Measurements from ENCODE around the gene SHISA4.

The SHISA4 gene

DNA sequence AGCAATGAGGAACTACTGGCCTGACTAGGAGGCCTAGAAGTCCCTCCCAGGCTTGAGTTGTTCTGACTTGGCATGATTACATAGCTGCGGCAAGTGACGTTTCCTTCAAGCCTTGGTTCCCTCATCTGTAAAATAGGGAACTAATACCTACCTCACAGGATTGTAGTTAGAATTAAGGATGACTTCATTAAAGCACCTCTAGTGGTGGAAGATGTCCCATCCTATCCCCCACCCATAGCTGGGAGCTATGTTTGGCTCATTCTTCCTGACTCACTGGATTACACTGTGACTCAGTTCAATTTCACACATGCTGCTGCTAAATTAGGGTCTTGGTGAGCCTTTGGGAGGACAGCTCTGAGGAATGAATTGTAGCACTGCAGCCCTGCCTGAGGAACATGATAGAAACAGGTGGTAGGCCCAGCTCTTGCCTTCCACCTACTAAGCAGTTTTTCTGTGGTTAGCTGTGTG is 6.0 kb upstream of the SHISA4 start:
- DNase-seq = peak; percentile 23

DNA sequence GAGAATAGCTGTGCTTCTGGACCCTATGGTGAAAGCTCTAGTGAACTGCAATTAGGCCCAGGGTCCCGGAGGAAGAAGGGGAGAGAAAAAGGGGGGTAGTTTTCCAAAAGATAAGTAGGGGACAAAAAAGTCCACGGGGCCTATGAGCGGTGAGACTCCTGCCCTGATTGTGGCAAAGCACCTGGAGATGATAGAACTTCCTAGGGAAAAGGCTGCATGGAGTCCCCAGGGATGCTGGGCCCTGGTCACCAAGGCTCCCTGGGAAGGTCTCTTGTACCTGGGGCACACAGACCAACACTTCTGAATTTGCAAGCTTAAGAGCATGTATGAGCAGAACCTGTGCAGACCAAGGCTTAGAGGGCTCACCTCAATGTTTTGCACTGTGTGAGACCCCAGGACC is 5.4 kb upstream of the SHISA4 start:
- DNase-seq = no peak

DNA sequence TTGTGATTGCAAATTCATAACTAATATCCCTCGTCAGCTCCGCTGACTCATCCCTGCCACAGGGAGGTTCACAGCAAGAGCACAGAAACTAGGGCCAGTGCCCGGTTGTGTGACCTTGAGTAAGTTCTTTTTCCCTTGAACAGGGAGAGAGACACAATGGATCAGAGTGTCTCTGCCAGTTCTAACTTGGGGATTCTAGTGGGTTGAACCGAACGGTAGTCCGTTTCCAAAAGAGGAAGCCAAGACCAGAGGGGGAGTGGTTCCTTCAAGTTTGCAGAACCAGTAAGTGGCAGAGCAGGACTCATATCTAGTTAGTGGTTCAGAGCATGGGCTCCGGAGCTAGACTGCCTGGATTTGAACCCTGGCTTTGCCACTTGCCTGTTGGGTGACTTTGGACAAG is 4.9 kb upstream of the SHISA4 start:
- no peak for DNase-seq

DNA sequence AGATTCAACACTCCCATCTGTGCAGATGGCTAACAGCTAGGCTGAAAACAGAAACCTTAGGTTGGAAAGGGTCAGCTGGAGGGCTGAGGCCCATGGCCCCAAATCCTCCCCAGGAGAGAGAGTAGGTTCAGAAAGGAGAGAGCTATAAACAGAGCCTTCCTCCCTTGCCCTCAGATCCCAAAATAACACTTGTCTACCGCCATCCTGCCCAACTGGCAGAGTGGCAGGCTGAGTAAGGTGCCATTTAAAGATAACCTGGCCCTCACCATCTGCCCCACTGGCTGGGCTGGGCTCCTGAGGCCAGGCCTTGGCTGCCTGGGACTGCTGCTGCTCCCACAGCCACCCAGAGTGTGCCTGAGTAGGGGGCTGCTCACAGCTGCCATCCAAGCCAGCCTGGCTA is 4.3 kb upstream of the SHISA4 start:
- no peak for DNase-seq

DNA sequence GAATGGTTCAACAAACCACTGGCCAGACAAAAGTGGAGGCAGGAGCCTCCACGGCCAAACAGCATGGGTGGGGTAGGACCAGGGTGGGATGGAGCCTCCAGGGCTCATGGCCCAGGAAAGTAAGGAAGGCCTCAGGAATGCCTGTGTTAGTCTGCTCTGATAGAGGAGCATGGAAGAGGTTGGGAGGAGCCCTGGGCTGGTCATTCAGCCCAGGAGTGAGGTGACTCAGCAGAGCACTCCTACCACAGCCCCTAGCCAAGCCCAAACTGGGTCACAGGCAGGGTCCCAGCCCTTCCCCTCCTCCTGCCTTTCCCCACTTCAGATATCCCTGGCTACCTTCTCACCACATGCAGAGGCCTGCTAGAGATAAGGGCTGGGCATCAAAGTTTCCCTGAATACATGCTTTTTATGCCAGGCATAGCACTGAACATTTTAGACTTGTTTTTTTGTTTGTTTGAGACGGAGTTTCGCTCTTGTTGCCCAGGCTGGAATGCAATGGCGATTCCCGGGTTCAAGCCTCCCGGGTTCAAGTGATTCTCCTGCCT is 3.1 kb upstream of the SHISA4 start:
- no peak for DNase-seq

DNA sequence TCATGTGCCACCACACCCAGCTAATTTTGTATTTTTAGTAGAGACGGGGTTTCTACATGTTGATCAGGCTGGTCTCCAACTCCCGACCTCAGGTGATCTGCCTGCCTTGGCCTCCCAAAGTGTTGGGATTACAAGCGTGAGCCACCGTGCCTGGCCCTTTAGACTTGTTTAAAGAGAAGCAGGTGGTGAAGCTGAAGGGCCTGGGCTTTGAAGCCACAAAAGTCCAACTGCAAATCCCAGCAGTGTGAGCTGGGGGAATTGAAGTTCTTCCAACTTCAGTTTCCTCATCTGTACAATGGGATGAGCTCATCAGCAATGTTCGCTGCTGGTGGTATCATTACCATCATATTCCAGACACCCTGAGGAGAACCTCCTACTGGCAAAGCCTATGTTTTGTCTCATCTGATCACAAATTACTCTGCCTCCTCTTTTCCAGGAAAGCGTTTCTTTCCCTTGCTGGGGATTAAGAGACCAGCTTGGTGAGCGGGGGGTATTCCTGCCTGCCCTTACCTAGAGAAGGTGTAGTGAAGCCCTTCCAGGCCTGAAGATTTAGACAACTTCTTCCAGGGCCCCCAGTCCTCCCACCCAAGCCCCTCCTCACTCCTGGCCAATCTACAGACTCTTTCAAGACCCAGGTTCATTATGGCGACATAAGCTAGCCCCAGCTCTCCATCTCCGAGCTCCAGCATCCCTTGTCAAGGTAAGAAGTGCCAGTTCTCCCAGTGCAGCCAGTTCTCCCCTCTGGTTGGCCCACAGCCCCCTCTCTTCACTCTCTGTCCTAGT is 2.4 kb upstream of the SHISA4 start:
- DNase-seq = no peak

DNA sequence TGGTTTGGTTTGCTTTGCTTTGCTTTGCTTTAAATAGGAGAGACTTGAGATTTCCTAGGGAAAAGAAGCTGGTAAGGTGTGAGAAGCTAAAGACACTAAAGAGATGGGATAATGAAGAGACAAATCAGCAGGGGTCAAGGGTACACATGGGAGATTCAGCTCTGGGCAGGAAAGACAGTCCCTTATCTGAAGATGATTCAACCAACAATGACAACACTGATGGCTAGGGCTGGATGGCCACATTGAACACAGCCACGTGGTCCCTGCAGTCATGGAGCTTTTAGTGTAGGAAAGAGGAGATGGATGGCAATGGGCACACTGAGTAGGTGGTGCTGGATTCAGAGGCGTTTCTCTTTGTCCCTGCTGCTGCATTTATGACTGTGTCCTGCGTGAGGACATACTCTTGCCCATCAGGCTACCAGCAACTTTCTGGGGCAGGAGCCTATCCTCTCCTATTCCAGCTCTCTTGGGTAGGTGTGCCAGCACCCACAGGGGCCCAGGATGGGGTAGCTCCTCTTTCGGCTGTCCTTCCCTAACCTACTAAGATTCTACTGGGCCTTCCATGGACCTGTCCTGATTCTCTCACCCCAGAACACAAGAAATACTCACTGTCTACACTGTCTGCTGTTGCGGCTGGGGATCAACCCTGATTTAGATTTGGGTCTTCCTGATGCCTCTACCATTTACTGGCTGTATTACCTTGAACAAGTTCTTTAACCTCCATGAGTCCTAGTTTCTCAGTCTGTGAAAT is 1.4 kb upstream of the SHISA4 start:
- DNase-seq = no peak

DNA sequence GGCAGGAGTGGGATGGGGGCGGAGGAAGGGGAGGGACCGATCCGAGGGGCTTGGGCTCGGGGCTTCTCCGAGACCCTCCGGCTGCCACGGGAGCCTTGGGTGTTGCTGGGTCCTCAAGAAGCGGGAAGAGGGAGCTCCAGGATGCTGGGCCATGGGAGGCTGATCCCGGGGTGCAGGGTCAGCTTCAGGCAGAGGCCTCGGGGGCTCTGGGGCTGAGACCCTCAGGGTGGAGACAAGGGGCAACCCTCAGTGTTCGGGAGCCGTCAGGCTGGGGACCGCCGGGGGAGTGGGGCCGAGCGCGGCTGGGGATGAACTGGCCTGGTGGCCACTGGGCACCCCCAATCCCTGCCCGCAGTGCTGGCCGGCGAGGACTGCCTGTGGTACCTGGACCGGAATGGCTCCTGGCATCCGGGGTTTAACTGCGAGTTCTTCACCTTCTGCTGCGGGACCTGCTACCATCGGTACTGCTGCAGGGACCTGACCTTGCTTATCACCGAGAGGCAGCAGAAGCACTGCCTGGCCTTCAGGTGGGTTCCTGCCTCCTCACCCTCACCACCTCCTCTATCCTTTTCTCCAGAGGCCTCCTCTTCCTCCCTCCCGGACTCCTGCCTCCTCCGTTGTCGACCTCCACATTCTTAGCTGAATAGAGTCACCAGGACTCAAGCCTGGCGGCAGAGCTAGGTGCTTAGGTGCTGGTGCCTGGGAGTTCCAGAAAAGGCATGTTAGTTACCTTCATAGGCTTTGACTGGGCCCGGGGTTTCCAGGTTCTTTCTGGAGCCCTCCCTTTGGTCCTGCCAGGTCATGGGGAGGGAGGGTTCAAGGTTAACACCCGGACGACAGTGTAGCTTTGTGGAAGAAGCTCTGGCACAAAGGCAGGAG is 631 bp downstream of the SHISA4 start:
- no peak for DNase-seq

DNA sequence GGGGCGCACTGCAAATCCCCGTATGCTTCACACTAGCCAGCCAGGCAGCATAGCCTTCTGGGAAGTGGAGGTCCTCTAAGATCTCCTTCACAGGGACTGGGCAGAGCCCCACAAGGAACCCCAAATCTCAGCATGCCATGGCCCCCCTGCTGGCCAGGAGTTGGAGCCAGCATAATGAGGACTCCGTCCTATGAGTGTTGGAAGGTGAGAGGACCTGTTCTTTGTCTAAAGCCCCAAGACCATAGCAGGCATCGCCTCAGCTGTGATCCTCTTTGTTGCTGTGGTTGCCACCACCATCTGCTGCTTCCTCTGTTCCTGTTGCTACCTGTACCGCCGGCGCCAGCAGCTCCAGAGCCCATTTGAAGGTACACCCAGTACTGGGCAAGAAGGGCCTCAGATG is 1.5 kb downstream of the SHISA4 start:
- DNase-seq = no peak

DNA sequence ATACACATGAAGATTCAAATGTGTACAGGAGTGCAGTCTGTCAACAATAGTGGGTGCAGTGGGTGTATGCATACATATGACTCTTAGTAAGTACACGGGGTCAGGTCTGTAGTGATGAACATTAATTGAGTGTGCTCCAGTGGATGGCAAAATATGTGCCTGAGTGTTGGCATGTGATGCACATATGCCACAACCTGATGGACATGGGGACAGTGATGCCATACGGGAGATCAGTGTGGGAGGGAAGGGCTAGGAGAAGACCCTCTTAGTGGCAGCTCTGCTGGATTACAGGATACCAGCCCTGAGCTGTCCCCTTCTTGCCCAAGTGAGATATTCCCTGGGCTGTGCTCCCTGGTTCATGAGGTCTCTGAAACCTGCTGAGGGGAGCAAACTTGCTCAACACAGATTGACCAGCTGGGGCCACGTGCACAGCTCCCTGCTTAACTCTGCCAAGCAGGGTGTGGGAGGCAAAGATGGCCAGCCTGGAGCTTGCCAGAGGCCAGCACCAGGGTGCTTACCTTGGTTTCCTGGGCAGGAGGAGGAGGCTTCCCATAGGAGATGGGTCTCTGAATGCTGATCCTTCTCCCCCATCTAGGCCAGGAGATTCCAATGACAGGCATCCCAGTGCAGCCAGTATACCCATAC is 2.2 kb downstream of the SHISA4 start:
- no peak for DNase-seq

DNA sequence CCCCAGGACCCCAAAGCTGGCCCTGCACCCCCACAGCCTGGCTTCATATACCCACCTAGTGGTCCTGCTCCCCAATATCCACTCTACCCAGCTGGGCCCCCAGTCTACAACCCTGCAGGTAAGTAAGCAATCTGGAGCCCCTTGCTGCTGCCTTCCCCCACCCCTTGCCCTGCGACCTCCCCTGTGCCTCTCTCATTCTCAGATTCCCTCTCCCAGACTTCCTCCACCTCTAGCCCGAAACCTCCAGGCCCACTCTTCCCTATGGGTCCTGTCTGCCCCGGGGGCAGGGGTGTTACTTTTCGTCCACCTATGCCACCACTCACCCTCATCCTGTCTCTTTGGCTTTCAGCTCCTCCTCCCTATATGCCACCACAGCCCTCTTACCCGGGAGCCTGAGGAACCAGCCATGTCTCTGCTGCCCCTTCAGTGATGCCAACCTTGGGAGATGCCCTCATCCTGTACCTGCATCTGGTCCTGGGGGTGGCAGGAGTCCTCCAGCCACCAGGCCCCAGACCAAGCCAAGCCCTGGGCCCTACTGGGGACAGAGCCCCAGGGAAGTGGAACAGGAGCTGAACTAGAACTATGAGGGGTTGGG is 2.9 kb downstream of the SHISA4 start:
- no peak for DNase-seq

DNA sequence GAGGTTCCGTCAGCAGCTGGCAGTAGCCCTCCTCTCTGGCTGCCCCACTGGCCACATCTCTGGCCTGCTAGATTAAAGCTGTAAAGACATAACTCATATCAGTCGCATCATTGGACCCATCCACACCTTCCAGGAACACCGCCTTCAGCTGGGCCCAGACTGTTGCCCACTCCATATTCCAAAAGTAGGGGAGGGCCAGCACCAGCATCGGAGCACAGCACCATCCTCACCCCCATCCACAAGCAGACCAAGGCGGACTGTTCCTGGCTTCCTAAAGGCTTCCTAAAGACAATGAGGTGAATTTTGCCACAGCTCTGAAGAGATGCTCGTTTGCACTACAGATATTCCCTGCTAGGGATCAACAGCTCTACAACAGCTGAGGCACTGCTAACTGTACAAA is 3.5 kb downstream of the SHISA4 start:
- DNase-seq = no peak

DNA sequence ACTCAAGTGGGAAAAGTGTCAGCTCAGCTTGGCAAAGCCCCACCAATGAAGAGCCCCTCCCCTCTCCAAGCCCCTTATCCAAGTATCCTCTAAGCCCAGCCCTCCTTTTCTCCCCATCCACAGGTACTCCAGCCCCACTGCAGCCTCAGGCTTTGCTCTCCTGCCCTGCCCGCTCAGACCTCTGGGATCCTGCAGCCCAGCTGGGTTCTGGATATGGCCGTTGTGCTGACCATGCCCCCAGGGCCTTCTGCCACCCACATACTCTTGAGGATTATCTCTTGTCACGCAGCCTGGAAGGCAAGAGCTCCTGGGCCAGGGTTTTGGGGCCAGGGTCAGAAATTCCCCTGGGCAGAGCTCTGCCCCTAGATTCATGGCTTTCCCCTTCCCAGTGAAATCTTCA is 4.7 kb downstream of the SHISA4 start:
- no peak for DNase-seq

DNA sequence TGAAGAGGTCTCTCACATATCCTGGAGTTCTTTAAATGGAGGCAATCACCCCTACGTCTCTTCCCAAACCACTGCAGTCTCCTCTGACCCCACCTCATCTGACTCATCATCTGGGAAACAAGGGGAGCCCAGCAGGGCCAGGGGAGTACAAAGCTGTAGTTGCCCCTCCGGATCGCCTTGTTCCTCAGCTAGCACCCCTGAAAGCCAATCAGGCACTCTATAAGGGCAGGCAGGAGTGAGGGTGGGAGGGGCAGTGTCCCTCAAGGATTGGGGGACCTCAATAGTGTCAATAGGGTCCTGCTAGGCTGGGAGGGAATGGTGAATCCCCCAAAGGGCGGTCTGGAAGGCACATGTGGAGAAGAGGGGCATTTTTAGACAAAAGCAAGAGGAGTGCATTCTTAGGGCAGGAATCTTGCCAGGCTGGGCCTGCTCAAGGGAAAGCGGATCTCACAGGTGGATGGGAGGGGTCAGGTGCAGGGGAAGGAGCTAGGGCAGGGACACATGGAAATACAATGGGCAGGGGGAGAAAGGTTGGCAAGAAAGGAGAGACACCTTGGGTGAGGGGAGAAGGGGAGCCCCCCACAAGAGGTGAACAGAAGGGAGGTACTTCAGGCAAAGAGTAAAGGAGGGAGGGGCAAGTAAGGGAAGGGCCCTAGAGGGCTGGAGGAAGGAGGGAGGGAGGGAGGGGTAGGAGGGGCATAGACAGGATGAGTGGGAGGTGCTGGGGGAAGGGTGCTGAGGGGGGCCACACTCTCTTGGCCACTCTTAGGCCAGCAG is 5.8 kb downstream of the SHISA4 start:
- no peak for DNase-seq

DNA sequence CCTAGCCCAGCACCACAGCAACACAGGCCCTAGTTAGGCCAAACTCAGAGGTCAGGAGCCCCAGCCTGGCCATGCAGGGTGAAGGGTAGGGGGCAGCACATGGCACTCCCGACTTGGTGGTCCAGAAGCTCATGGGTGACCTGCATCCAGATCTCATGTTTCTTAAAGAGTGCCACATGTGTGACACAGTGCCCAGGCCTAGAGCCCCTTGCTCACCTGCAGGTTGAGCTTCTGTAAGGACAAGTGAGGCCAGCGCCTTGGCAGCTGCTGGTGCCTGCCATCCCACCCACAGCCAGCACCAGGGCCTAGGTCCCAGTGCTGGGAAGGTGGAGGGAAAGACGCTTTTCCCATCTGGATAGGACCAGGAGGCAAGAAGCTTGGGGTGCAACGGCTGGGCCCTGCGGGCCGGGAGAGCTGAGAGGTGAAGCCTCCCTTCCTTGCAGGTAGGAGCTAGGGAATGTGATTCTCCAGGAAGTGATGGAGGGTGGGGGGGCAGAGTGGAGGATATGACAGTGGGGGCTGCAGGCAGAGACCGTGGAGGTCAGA is 6.5 kb downstream of the SHISA4 start:
- no peak for DNase-seq

DNA sequence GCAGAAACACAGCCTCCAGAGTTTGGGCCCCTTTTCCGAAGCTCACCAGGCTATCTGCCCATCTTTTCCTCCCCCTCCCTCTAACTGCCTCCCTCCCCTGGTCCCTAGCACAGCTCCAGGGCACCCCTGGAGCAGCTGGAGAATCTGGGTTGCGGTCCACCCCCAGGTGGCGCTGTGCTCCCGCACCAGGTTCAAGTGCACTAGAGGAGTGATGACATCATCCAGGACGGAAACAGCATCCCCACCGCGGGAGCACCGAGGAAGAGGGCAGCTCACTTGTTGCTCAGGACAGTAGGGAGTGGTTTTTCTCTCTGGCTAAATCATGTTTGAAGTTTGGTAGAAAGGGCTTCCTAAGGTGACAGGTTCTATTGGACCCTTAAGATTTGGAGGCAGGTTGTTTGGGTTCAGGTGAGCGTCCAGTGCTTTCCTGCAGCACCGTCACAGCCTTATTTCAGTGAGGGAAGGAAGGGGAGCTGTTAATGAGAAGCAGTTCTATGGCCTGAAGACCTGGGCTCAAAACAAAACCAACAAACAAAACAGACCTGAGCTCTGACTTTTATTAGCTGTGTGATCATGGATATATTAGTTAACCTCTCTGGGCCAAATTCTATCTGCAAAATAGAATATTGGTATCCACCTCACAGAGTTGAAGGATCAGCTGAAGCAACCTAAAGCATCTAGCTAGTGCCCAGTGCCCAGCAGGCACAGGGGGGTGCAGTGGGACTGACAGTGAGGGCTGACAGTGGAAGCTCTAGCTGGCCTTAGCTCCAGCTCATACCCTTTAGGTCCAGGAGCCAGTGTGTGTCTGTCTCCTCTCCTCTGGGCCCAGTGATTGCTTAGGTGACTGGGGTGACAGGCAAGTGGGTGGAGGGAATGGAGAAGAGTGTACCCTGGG is 7.5 kb downstream of the SHISA4 start:
- peak; percentile 94 for DNase-seq

DNA sequence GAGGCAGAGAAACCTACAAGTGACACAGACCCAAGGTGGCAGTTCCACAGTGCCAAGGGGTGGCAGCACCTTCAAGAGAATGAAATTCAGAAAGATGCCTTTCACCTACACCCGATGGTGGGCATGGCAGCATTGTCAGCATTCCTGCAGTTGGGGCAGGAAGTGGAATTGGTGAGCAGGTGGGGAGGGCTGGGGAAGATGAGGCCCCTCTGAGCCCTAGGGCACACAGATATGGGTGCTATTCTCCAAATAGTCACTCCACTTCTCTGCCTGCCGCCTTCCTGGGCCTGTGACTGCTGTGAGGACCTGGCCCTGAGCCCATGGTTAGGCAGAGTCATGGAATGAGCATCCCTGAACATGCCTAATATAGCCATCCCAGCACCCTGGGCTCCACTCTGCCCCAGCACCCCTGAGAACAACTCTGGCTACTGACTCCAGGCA is 8.3 kb downstream of the SHISA4 start:
- no peak for DNase-seq

DNA sequence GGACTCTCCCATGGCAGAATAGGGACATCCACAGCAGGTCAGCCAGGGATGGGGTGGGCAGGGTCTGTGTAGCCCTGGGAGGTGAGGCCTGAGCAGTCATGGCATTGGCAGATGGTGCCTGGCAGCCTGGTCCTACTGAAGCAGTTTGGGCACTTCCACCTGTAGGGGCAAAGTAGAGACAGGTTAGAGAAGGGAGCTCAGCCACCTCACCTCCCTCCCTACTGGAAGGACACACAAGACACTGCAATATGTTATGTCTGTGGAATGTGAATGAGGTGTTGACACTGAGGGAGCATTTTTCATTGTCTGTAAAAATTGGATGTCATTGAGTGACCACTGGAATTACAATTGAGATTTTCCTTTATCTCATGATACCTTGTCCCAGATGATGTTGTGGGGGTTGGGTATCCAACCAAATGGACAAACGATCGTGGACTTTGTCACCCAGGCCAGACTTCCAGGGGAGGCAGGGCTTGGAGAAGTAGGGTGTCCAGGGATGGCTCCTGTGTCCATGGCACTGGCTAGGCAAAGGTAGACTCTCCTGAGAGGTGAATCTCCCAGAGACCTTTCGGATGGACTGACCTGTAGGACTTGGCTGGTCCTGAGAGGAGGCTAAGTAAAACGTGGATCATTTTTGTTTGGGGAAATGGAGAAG is 9.7 kb downstream of the SHISA4 start:
- DNase-seq = no peak

DNA sequence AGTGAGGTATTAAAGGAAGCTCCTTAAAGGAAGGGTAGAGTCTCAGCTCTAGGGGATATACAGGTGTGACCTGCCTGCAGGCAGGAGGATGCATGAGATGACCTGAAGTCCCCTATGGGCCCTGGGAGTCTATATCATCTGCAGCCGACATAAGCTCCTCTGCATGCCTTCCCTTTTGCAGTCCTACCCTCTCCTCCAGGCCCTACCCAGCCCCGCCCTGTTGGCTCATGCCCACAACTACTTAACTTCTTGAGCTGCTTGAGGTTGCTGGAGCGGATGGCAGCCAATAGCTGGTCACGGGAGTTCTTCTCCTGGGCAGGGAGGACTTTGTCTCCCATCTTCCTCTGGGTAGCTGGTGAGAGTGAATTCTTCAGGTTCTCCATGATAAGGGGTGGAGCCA is 10.3 kb downstream of the SHISA4 start:
- no peak for DNase-seq
